Measurements from ENCODE around the gene GNA14. TPM values are rescaled to one million over a fixed set of nuclear protein-coding genes. Genes with fewer than 3 reads are reported as not detected.
A peak's percentile ranks its signal among the peaks of the same experiment; 100 is the strongest.

GNA14 gene
- total and polyA plus RNA-seq, 2 donors (not counting 3 experiments of a cell fraction or from before 2014, with no cell fraction given): 2.1 to 3.3 TPM

DNA sequence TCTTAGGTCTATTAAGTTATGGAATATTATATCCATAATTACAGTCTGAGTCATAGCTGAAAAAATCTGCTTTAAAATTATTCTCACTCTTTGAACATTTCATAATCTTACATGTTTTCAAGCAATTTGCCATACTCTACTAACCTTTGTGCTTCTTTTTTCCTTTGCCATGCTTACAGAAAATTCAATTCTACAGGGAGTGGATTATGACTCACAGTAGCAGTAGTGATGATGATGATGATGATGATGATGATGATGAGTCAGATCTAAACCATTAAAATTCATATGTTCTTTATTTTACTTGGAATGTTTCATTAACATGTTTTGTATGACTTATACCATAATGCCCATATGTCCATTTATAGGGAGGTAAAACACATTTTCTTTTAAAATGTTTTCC, 263.7 kb downstream of the GNA14 start:
- Histone ChIP-seq H3K4me2 (ENCODE audit: insufficient read depth, low read length) (no peak overlapping the region), H3K79me2 (ENCODE audit: control insufficient read depth, insufficient read depth, low read length) (no peaks in the 10 kb centered on the region), H3K36me3 (ENCODE audit: control insufficient read depth in 2 of 2, extremely low read depth in 1 of 2, insufficient read depth in 2 of 2, low read length in 2 of 2) (no peaks in the 10 kb centered on the region), H3K4me1 (ENCODE audit: control insufficient read depth, extremely low read depth, insufficient read depth, low read length) (no peaks in the 10 kb centered on the region), H3K4me3 (replicated peaks in 1 of 3; ENCODE audit: insufficient read depth in 1 of 3, low read depth in 1 of 3, low read length in 3 of 3) (no peak overlapping the region), H3K9ac (replicated peaks; ENCODE audit: extremely low read depth, insufficient read depth, low read length) (no peak overlapping the region), H3K9me3 (replicated peaks; ENCODE audit: control insufficient read depth, insufficient read depth, low read length) (no peaks in the 10 kb centered on the region), H4K20me1 (replicated peaks; ENCODE audit: control insufficient read depth, extremely low read depth, insufficient read depth, low read length) (no peaks in the 10 kb centered on the region), H3K27me3 (ENCODE audit: control insufficient read depth in 2 of 2, insufficient read depth in 2 of 2, low read length in 2 of 2) (no peaks in the 10 kb centered on the region), H3K9me1 (replicated peaks; ENCODE audit: control insufficient read depth, extremely low read depth, insufficient read depth, low read length) (no peaks in the 10 kb centered on the region), H2AFZ (ENCODE audit: low read depth, low read length) (no peak overlapping the region), H3K27ac (ENCODE audit: insufficient read depth, low read depth, low read length) (no peak overlapping the region)
- FAIRE-seq (no peak), DNase-seq (ENCODE audit: low read depth, low spot score) (peak; percentile 5)
- TF ChIP-seq POLR2AphosphoS5 (IDR thresholded peaks at IDR 0.05; ENCODE audit: insufficient read depth, low read depth, low read length) (no peak), EZH2 (IDR thresholded peaks at IDR 0.05; ENCODE audit: borderline replicate concordance, low read depth, low read length, severe bottlenecking) (no peak), FOS (IDR thresholded peaks at IDR 0.05; ENCODE audit: borderline replicate concordance, insufficient read depth, low read length) (peak; percentile 52), POLR2A (IDR thresholded peaks at IDR 0.05; ENCODE audit: low read depth, low read length) (no peak), JUN (IDR thresholded peaks at IDR 0.05; ENCODE audit: borderline replicate concordance, insufficient read depth, insufficient read length, low read depth) (peak; percentile 43)
- BruUV-seq (replicated peaks): no TSS peak
- ChIA-PET POLR2A (no interaction called here), CTCF (no interaction called here)
- intact Hi-C loops (cut with micrococcal nuclease): no loop called here
- dilution Hi-C loops (cut with MboI; ENCODE audit: extremely low pct_ligation_motif_present, low sequenced_read_pairs): no loop called here

- no peaks in the 10 kb centered on the region for H3K4me1 ChIP-seq (ENCODE audit: control insufficient read depth, extremely low read depth, insufficient read depth, low read length)
- ChIA-PET POLR2A (no interaction called here), CTCF (interaction anchor here (0.8 to 2.2 kb wide), 2 partner anchors 9 to 23 kb away, joined by 3 to 5 read pairs; no protein-coding TSS in a partner anchor)
- peaks cover 0 to 4% of the 10 kb centered on the region in 2 experiments for H3K36me3 ChIP-seq (ENCODE audit: control insufficient read depth in 2 of 2, extremely low read depth in 1 of 2, insufficient read depth in 2 of 2, low read length in 2 of 2)
- no peaks in the 10 kb centered on the region for H4K20me1 ChIP-seq (replicated peaks; ENCODE audit: control insufficient read depth, extremely low read depth, insufficient read depth, low read length)
- DNase-seq (ENCODE audit: low read depth, low spot score) (no peak), FAIRE-seq (no peak)
- intact Hi-C loops (cut with micrococcal nuclease) (no loop called here), dilution Hi-C loops (cut with MboI; ENCODE audit: extremely low pct_ligation_motif_present, low sequenced_read_pairs) (no loop called here)
- no peaks in the 10 kb centered on the region for H3K27me3 ChIP-seq (ENCODE audit: control insufficient read depth in 2 of 2, insufficient read depth in 2 of 2, low read length in 2 of 2)
- H3K9me1 ChIP-seq (replicated peaks; ENCODE audit: control insufficient read depth, extremely low read depth, insufficient read depth, low read length): no peaks in the 10 kb centered on the region
- H2AFZ ChIP-seq (ENCODE audit: low read depth, low read length): no peak overlapping the region
- no TSS peak for BruUV-seq (replicated peaks)
- no peak overlapping the region for H3K4me3 ChIP-seq (replicated peaks in 1 of 3; ENCODE audit: insufficient read depth in 1 of 3, low read depth in 1 of 3, low read length in 3 of 3)
- no peaks in the 10 kb centered on the region for H3K9me3 ChIP-seq (replicated peaks; ENCODE audit: control insufficient read depth, insufficient read depth, low read length)
- no peaks in the 10 kb centered on the region for H3K79me2 ChIP-seq (ENCODE audit: control insufficient read depth, insufficient read depth, low read length)
- no peak overlapping the region for H3K4me2 ChIP-seq (ENCODE audit: insufficient read depth, low read length)
- no peak overlapping the region for H3K9ac ChIP-seq (replicated peaks; ENCODE audit: extremely low read depth, insufficient read depth, low read length)
- no peak overlapping the region for H3K27ac ChIP-seq (ENCODE audit: insufficient read depth, low read depth, low read length)
- TF ChIP-seq EZH2 (IDR thresholded peaks at IDR 0.05; ENCODE audit: borderline replicate concordance, low read depth, low read length, severe bottlenecking) (no peak), GATA2 (IDR thresholded peaks at IDR 0.05; ENCODE audit: insufficient read depth, insufficient read length, low read depth, low read length) (no peak), CTCF (IDR thresholded peaks at IDR 0.05; ENCODE audit: extremely low read depth in 1 of 2, insufficient read depth in 1 of 2, low read depth in 1 of 2, low read length in 2 of 2) (no peak), MYC (IDR thresholded peaks at IDR 0.05; ENCODE audit: low read depth, low read length) (no peak)
These were observed 272.1 kb downstream of the GNA14 start for GRCh38 chr9:77375956-77376532.
